ENCODE data around the gene VCL.

The VCL gene

GRCh38 chr10:74052994-74053393, 55.1 kb downstream of the VCL start:
- no peak for TF ChIP-seq TAF1 (IDR thresholded peaks at IDR 0.05; ENCODE audit: low read depth)
- no peak for TF ChIP-seq CEBPB (IDR thresholded peaks at IDR 0.05)
- TF ChIP-seq EGR1 (IDR thresholded peaks at IDR 0.05): no peak
- no peak for TF ChIP-seq NFIC (IDR thresholded peaks at IDR 0.05)
- TF ChIP-seq EP300 (IDR thresholded peaks at IDR 0.05; ENCODE audit: borderline replicate concordance): no peak
- TF ChIP-seq CREB1 (IDR thresholded peaks at IDR 0.05; ENCODE audit: low read depth): no peak
- TF ChIP-seq FOXM1 (IDR thresholded peaks at IDR 0.05; ENCODE audit: borderline replicate concordance, low read depth): no peak
- TF ChIP-seq, protein P1, sequence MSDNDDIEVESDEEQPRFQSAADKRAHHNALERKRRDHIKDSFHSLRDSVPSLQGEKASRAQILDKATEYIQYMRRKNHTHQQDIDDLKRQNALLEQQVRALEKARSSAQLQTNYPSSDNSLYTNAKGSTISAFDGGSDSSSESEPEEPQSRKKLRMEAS (IDR thresholded peaks at IDR 0.05): no peak
- no peak for TF ChIP-seq TCF12 (IDR thresholded peaks at IDR 0.05; ENCODE audit: low read depth)
- no peak for TF ChIP-seq YY1 (IDR thresholded peaks at IDR 0.05; ENCODE audit: low read depth)
- TF ChIP-seq ZBTB7A (IDR thresholded peaks at IDR 0.05; ENCODE audit: low read depth): no peak
- TF ChIP-seq, protein P2, sequence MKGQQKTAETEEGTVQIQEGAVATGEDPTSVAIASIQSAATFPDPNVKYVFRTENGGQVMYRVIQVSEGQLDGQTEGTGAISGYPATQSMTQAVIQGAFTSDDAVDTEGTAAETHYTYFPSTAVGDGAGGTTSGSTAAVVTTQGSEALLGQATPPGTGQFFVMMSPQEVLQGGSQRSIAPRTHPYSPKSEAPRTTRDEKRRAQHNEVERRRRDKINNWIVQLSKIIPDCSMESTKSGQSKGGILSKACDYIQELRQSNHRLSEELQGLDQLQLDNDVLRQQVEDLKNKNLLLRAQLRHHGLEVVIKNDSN (IDR thresholded peaks at IDR 0.05): no peak
- TF ChIP-seq RAD21 (IDR thresholded peaks at IDR 0.05; ENCODE audit: low read depth): no peak
- TF ChIP-seq TEAD4 (IDR thresholded peaks at IDR 0.05): no peak
- TF ChIP-seq, protein P3, sequence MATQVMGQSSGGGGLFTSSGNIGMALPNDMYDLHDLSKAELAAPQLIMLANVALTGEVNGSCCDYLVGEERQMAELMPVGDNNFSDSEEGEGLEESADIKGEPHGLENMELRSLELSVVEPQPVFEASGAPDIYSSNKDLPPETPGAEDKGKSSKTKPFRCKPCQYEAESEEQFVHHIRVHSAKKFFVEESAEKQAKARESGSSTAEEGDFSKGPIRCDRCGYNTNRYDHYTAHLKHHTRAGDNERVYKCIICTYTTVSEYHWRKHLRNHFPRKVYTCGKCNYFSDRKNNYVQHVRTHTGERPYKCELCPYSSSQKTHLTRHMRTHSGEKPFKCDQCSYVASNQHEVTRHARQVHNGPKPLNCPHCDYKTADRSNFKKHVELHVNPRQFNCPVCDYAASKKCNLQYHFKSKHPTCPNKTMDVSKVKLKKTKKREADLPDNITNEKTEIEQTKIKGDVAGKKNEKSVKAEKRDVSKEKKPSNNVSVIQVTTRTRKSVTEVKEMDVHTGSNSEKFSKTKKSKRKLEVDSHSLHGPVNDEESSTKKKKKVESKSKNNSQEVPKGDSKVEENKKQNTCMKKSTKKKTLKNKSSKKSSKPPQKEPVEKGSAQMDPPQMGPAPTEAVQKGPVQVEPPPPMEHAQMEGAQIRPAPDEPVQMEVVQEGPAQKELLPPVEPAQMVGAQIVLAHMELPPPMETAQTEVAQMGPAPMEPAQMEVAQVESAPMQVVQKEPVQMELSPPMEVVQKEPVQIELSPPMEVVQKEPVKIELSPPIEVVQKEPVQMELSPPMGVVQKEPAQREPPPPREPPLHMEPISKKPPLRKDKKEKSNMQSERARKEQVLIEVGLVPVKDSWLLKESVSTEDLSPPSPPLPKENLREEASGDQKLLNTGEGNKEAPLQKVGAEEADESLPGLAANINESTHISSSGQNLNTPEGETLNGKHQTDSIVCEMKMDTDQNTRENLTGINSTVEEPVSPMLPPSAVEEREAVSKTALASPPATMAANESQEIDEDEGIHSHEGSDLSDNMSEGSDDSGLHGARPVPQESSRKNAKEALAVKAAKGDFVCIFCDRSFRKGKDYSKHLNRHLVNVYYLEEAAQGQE (IDR thresholded peaks at IDR 0.05; ENCODE audit: low read depth): no peak

GRCh38 chr10:74055383-74056049, 57.6 kb downstream of the VCL start:
- TF ChIP-seq RAD21 (IDR thresholded peaks at IDR 0.05; ENCODE audit: low read depth) (no peak), TEAD4 (IDR thresholded peaks at IDR 0.05) (no peak), YY1 (IDR thresholded peaks at IDR 0.05; ENCODE audit: low read depth) (no peak), TCF12 (IDR thresholded peaks at IDR 0.05; ENCODE audit: low read depth) (no peak), FOXM1 (IDR thresholded peaks at IDR 0.05; ENCODE audit: borderline replicate concordance, low read depth) (no peak), EGR1 (IDR thresholded peaks at IDR 0.05) (no peak), TAF1 (IDR thresholded peaks at IDR 0.05; ENCODE audit: low read depth) (no peak), ZBTB7A (IDR thresholded peaks at IDR 0.05; ENCODE audit: low read depth) (no peak), CEBPB (IDR thresholded peaks at IDR 0.05) (no peak), EP300 (IDR thresholded peaks at IDR 0.05; ENCODE audit: borderline replicate concordance) (no peak), CREB1 (IDR thresholded peaks at IDR 0.05; ENCODE audit: low read depth) (no peak), NFIC (IDR thresholded peaks at IDR 0.05) (no peak)
- TF ChIP-seq, protein P1 (IDR thresholded peaks at IDR 0.05): no peak
- TF ChIP-seq, protein P3 (IDR thresholded peaks at IDR 0.05; ENCODE audit: low read depth): no peak
- TF ChIP-seq, protein P2 (IDR thresholded peaks at IDR 0.05): no peak

- TF ChIP-seq EP300 (IDR thresholded peaks at IDR 0.05; ENCODE audit: borderline replicate concordance) (no peak), YY1 (IDR thresholded peaks at IDR 0.05; ENCODE audit: low read depth) (0 out of 2 replicates have a peak, but pooled peaks have one; percentile 48), TEAD4 (IDR thresholded peaks at IDR 0.05) (no peak), NFIC (IDR thresholded peaks at IDR 0.05) (no peak)
Measured at GRCh38 chr10:74056050-74056818, 58.3 kb downstream of the VCL start.

GRCh38 chr10:74058071-74058470, 60.2 kb downstream of the VCL start:
- no peak for TF ChIP-seq YY1 (IDR thresholded peaks at IDR 0.05; ENCODE audit: low read depth)
- no peak for TF ChIP-seq RAD21 (IDR thresholded peaks at IDR 0.05; ENCODE audit: low read depth)
- TF ChIP-seq ZBTB7A (IDR thresholded peaks at IDR 0.05; ENCODE audit: low read depth): no peak
- TF ChIP-seq CREB1 (IDR thresholded peaks at IDR 0.05; ENCODE audit: low read depth): no peak
- TF ChIP-seq CEBPB (IDR thresholded peaks at IDR 0.05): no peak
- no peak for TF ChIP-seq EP300 (IDR thresholded peaks at IDR 0.05; ENCODE audit: borderline replicate concordance)
- TF ChIP-seq, protein P2 (IDR thresholded peaks at IDR 0.05): no peak

DNA sequence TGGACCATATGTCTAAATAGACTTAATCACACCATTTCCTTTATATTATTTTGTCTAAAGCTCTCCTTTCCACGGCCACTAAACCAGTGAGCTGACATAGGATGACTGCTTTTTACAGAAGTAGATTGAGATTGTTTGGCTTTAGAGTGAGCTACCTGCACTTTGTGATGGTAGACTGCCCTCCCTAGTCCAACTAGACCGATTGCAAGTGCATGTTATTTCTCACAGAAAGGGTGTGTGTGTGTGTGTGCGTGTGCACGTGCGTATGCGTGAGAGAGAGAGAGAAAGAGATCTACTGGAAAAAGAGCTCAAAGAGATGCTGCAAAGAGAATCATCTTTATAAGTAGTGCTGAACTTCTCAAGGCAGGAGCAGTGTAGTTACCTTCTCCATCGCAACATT, 60.7 kb downstream of the VCL start:
- TF ChIP-seq, protein P3 (IDR thresholded peaks at IDR 0.05; ENCODE audit: low read depth): no peak
- TF ChIP-seq NFIC (IDR thresholded peaks at IDR 0.05) (no peak), ZBTB7A (IDR thresholded peaks at IDR 0.05; ENCODE audit: low read depth) (no peak), CEBPB (IDR thresholded peaks at IDR 0.05) (no peak), RAD21 (IDR thresholded peaks at IDR 0.05; ENCODE audit: low read depth) (peak; percentile 40; the same call in 1 of the 2 replicates), TCF12 (IDR thresholded peaks at IDR 0.05; ENCODE audit: low read depth) (no peak)
- TF ChIP-seq, protein P2 (IDR thresholded peaks at IDR 0.05): no peak
